GM12892 (cell line): Measurements from ENCODE around the gene ANKS4B.

Source experiments
- POLR2A ChIP-seq: IDR thresholded peaks from 2 replicates; pipeline ENCODE4 v1.6.1; 2011; ENCODE audit warnings: low read depth, low read length, control low read depth
- POLR2AphosphoS5 ChIP-seq: IDR thresholded peaks from 2 replicates; pipeline ENCODE4 v1.6.1; 2011; ENCODE audit warnings: low read depth, low read length, control low read depth
- TAF1 ChIP-seq: IDR thresholded peaks from 2 replicates; pipeline ENCODE4 v1.6.1; 2011; ENCODE audit warnings: low read depth, mild to moderate bottlenecking, control low read depth, low read length, borderline replicate concordance

DNA sequence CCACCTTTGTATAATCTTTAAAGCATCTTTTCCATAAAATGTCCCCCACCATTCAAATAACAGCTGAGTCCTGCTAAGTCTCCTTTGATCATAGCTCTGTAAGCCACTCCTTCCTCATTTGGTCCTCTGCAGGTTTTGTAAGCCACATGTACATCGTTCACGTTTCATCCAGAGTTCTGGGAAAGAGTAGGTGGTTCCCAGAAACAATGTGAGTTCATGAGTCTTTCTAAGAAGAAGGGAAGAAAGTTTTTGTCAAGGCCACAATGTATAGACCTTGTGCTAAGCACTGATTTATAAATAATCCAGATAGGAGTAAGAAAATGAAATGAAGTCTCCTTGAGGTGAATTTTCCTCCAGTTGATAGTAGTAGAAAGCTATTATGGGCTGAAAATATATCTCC is 8.7 kb upstream of the ANKS4B start:
- TF ChIP-seq POLR2AphosphoS5 = no peak
- TF ChIP-seq POLR2A = no peak
- TF ChIP-seq TAF1 = no peak
